ENCODE measurements around the gene ARL8B.

- TF ChIP-seq TARDBP (IDR thresholded peaks at IDR 0.05; ENCODE audit: borderline replicate concordance) (no peak), MYB (IDR thresholded peaks at IDR 0.05; ENCODE audit: borderline replicate concordance, low read depth, low read length) (no peak), RCOR1 (conservative IDR thresholded peaks at IDR 0.05; ENCODE audit: low read depth, low read length) (no peak), HDAC2 (IDR thresholded peaks at IDR 0.05) (no peak), POLR2A (IDR thresholded peaks at IDR 0.05; ENCODE audit: low read depth, low read length) (no peak), MYC (IDR thresholded peaks at IDR 0.05; ENCODE audit: insufficient read depth, insufficient read length, insufficient replicate concordance, low read length, severe bottlenecking) (no peak)
- TF ChIP-seq, protein P1, sequence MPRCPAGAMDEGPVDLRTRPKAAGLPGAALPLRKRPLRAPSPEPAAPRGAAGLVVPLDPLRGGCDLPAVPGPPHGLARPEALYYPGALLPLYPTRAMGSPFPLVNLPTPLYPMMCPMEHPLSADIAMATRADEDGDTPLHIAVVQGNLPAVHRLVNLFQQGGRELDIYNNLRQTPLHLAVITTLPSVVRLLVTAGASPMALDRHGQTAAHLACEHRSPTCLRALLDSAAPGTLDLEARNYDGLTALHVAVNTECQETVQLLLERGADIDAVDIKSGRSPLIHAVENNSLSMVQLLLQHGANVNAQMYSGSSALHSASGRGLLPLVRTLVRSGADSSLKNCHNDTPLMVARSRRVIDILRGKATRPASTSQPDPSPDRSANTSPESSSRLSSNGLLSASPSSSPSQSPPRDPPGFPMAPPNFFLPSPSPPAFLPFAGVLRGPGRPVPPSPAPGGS (IDR thresholded peaks at IDR 0.05; ENCODE audit: borderline replicate concordance, insufficient read depth, low read depth, low read length, poor library complexity, severe bottlenecking), result no peak
- TF ChIP-seq, protein P2, sequence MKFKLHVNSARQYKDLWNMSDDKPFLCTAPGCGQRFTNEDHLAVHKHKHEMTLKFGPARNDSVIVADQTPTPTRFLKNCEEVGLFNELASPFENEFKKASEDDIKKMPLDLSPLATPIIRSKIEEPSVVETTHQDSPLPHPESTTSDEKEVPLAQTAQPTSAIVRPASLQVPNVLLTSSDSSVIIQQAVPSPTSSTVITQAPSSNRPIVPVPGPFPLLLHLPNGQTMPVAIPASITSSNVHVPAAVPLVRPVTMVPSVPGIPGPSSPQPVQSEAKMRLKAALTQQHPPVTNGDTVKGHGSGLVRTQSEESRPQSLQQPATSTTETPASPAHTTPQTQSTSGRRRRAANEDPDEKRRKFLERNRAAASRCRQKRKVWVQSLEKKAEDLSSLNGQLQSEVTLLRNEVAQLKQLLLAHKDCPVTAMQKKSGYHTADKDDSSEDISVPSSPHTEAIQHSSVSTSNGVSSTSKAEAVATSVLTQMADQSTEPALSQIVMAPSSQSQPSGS (IDR thresholded peaks at IDR 0.05; ENCODE audit: low read length), result no peak
These were observed 46.0 kb downstream of the ARL8B start for GRCh38 chr3:5168110-5168509.

Measured in GM12878 (cell line).